Measurements from ENCODE around the gene RET.

Gene RET

GRCh38 chr10:43044961-43045621 lies 31.8 kb upstream of the RET start:
- no peak for DNase-seq

GRCh38 chr10:43045631-43046287 lies 31.1 kb upstream of the RET start:
- no peak for DNase-seq

GRCh38 chr10:43046288-43046991 lies 30.4 kb upstream of the RET start:
- DNase-seq, result no peak

GRCh38 chr10:43047288-43047970 lies 29.4 kb upstream of the RET start:
- no peak for DNase-seq

GRCh38 chr10:43048301-43049051 lies 28.4 kb upstream of the RET start:
- DNase-seq, result no peak

GRCh38 chr10:43049081-43049551 lies 27.8 kb upstream of the RET start:
- DNase-seq, result peak in 1 of 5 donors; percentile 3

- no peak for DNase-seq
Observed at GRCh38 chr10:43050011-43050410, 26.9 kb upstream of the RET start.

- DNase-seq, result no peak
Observed at GRCh38 chr10:43053825-43054224, 23.0 kb upstream of the RET start.

- DNase-seq, result no peak
Observed at GRCh38 chr10:43054593-43054992, 22.3 kb upstream of the RET start.

GRCh38 chr10:43055217-43055616 lies 21.7 kb upstream of the RET start:
- DNase-seq, result no peak

- DNase-seq, result no peak
Observed at GRCh38 chr10:43055991-43056567, 20.8 kb upstream of the RET start.

- peak in 1 of 5 donors; percentile 6 for DNase-seq
Observed at GRCh38 chr10:43056568-43057011, 20.3 kb upstream of the RET start.

GRCh38 chr10:43057231-43057711 lies 19.6 kb upstream of the RET start:
- DNase-seq, result no peak

- no peak for DNase-seq
Observed at GRCh38 chr10:43057831-43058340, 19.0 kb upstream of the RET start.

GRCh38 chr10:43058716-43059335 lies 18.0 kb upstream of the RET start:
- no peak for DNase-seq

- no peak for DNase-seq
Observed at GRCh38 chr10:43059336-43059720, 17.5 kb upstream of the RET start.

GRCh38 chr10:43059828-43060227 lies 17.0 kb upstream of the RET start:
- no peak for DNase-seq

- DNase-seq, result no peak
Observed at GRCh38 chr10:43060291-43060690, 16.6 kb upstream of the RET start.

GRCh38 chr10:43061331-43061730 lies 15.5 kb upstream of the RET start:
- no peak for DNase-seq

GRCh38 chr10:43061760-43062159 lies 15.1 kb upstream of the RET start:
- no peak for DNase-seq
